Sigmoid colon (tissue), 7 donors: ENCODE data around the gene ABI3BP. TPM values are rescaled to one million over a fixed set of nuclear protein-coding genes. Genes with fewer than 3 reads are reported as not detected.

Experiments
- DNase-seq: peaks from one replicate; pipeline ENCODE4 v3.0.0-alpha.2; 2019
- H3K27ac ChIP-seq, 4 donors: fragments of 200-600 bp; sonication (generic); one replicate each; pipeline ENCODE4 v1.5.1; 2016 to 2019; ENCODE audit warnings: mild to moderate bottlenecking in 1 of 4
- H3K27me3 ChIP-seq, 3 donors: fragments of 200-600 bp; sonication (generic); one replicate each; pipeline ENCODE4 v1.5.1; 2019; ENCODE audit warnings: mild to moderate bottlenecking in 1 of 3
- H3K36me3 ChIP-seq, 4 donors: fragments of 200-600 bp; sonication (generic); one replicate each; pipeline ENCODE4 v1.5.1; 2016 to 2019
- H3K4me1 ChIP-seq, 4 donors: fragments of 200-600 bp; sonication (generic); one replicate each; pipeline ENCODE4 v1.5.1; 2017 to 2019
- H3K4me3 ChIP-seq, 4 donors: fragments of 200-600 bp; sonication (generic); one replicate each; pipeline ENCODE4 v1.5.1; 2017 to 2019; ENCODE audit warnings: mild to moderate bottlenecking in 2 of 4, moderate library complexity in 1 of 4
- H3K9me3 ChIP-seq, 4 donors: fragments of 200-600 bp in 3 of 4; sonication (generic) in 3 of 4; one replicate each; pipeline versions ENCODE4 v1.5.1 to v1.6.1; 2013 to 2019
- EP300 ChIP-seq, 4 donors: sonication (generic); formaldehyde crosslinking; IDR thresholded peaks; one replicate each; pipeline ENCODE4 v1.6.1; 2017; ENCODE audit warnings: antibody characterized with exemption in 4 of 4
- POLR2A ChIP-seq, 2 donors: fragments of 450-650 bp; IDR thresholded peaks; one replicate each; pipeline ENCODE4 v1.6.1; 2016; ENCODE audit warnings: antibody characterized with exemption in 2 of 2, mild to moderate bottlenecking in 2 of 2, moderate library complexity in 2 of 2
- POLR2AphosphoS5 ChIP-seq, 4 donors: sonication (generic); formaldehyde crosslinking; IDR thresholded peaks; one replicate each; pipeline ENCODE4 v1.6.1; 2017; ENCODE audit warnings: antibody characterized with exemption in 4 of 4
- WGBS, 2 donors: extraction: QIAGEN DNeasy Blood & Tissue Kit; methylation state at CpG; one replicate each; pipeline ENCODE4 v1.1.7; 2013; 5-methylcytosine and 5-hydroxymethylcytosine counted together
- intact Hi-C: fragments of 100-400 bp; cut with DNase I; formaldehyde crosslinking; loops from one replicate; pipeline ENCODE4 v1.15.1; 2023
- polyA plus RNA-seq, 3 donors: library from polyadenylated mRNA; stranded (reverse); fragments of 200-250 nt; gene quantifications; one replicate each; pipeline ENCODE4 v1.2.3, GENCODE V29; 2013
- total RNA-seq, 4 donors: library from RNA; depleted of rRNA; stranded (reverse); fragments of >200 nt; gene quantifications; one replicate each; pipeline ENCODE4 v1.1.0, GENCODE V29; 2016
- TF ChIP-seq, protein P1 (sequence below), 4 experiments: fragments of 450-650 bp in 3 of 4; fragments of 200-600 bp in 1 of 4; IDR thresholded peaks; one replicate each; pipeline ENCODE4 v1.5.1; 2016 to 2019; ENCODE audit warnings: antibody characterized with exemption in 4 of 4, mild to moderate bottlenecking in 3 of 4, moderate library complexity in 2 of 4
- donor health status: healthy with polysubstance abuse.
- donor health status: Bipolar disorder and iron deficiency.
- donor health status: healthy.

Gene ABI3BP
- total and polyA plus RNA-seq, 7 donors, result 1.2 to 177 (median 30.4) TPM

- no peak overlapping the region for H3K27ac ChIP-seq
- no peaks in the 10 kb centered on the region for H3K9me3 ChIP-seq
- peaks cover 0 to 10% (median 1%) of the 10 kb centered on the region in 4 donors for H3K36me3 ChIP-seq
- intact Hi-C loops, result no loop called here
- DNase-seq, result no peak
- H3K4me3 ChIP-seq, result no peak overlapping the region
- peaks cover 0 to 7% (median 0%) of the 10 kb centered on the region in 4 donors for H3K4me1 ChIP-seq
- H3K27me3 ChIP-seq, result no peaks in the 10 kb centered on the region
- 42 to 63% methylated on average over 3 of the region's 3 CpGs for WGBS, 2 donors
- TF ChIP-seq, protein P1, sequence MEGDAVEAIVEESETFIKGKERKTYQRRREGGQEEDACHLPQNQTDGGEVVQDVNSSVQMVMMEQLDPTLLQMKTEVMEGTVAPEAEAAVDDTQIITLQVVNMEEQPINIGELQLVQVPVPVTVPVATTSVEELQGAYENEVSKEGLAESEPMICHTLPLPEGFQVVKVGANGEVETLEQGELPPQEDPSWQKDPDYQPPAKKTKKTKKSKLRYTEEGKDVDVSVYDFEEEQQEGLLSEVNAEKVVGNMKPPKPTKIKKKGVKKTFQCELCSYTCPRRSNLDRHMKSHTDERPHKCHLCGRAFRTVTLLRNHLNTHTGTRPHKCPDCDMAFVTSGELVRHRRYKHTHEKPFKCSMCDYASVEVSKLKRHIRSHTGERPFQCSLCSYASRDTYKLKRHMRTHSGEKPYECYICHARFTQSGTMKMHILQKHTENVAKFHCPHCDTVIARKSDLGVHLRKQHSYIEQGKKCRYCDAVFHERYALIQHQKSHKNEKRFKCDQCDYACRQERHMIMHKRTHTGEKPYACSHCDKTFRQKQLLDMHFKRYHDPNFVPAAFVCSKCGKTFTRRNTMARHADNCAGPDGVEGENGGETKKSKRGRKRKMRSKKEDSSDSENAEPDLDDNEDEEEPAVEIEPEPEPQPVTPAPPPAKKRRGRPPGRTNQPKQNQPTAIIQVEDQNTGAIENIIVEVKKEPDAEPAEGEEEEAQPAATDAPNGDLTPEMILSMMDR (IDR thresholded peaks at IDR 0.05), result no peak
- TF ChIP-seq POLR2AphosphoS5 (IDR thresholded peaks at IDR 0.05), result no peak
- TF ChIP-seq POLR2A (IDR thresholded peaks at IDR 0.05), result no peak
- no peak for TF ChIP-seq EP300 (IDR thresholded peaks at IDR 0.05)
Measured at GRCh38 chr3:100759159-100759558, 234.1 kb downstream of the ABI3BP start.

- intact Hi-C loops, result no loop called here
- Histone ChIP-seq H3K4me1 (peaks cover 0 to 7% (median 0%) of the 10 kb centered on the region in 4 donors), H3K36me3 (peaks cover 0 to 37% (median 7%) of the 10 kb centered on the region in 4 donors), H3K27me3 (no peaks in the 10 kb centered on the region), H3K9me3 (no peaks in the 10 kb centered on the region), H3K4me3 (no peak overlapping the region), H3K27ac (peak overlapping the region in 3 of 4 donors; percentile 2 to 25 (median 4))
- TF ChIP-seq POLR2AphosphoS5 (IDR thresholded peaks at IDR 0.05) (peak in 1 of 4 donors; percentile 9), POLR2A (IDR thresholded peaks at IDR 0.05) (no peak), EP300 (IDR thresholded peaks at IDR 0.05) (no peak)
- TF ChIP-seq, protein P1 (IDR thresholded peaks at IDR 0.05), result no peak
- WGBS, 2 donors, result 59 to 82% methylated on average over 2 of the region's 2 CpGs
- DNase-seq, result no peak
Measured at GRCh38 chr3:100756441-100756840, 236.8 kb downstream of the ABI3BP start.

DNA sequence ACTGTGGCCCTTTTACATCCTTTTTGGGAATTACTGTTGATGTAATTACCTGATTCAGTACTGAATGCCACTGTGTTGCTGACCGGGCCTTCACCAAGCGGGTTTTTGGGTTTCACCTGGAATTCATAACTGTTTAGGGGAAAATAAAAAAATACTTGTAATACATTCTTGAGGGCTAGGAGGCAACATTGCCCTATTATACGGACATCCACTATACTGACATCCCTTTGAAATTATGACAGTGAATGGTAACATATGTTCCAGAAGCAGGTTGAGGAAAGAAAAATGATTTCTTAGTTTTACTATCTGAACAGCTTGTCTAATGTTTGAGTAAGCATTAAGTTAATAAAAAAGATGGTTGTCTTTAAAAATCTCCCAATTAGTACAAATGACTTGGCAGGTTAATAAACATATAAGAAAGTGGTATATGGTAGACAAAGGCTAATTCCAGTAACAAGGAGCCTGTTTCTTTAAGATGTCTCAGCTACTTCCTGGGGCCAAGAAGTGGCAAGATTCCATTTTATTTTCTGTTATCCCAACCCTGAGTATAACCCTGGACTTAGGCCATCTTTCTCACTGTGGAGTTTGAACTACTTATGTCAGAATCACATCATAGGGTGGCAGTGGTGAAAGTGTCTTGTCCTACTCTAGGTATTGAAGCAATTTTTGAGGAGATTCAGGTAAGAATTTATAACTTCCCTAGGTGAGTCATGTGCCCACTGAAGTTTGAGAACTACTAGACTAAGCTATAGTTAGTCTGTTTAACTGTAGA is 238.5 kb downstream of the ABI3BP start:
- 72 to 75% methylated on average over 3 of the region's 3 CpGs for WGBS, 2 donors
- H3K9me3 ChIP-seq, result no peaks in the 10 kb centered on the region
- intact Hi-C loops, result no loop called here
- H3K36me3 ChIP-seq, result peaks cover 0 to 54% (median 13%) of the 10 kb centered on the region in 4 donors
- no peak for DNase-seq
- no peak overlapping the region for H3K4me3 ChIP-seq
- peaks cover 0 to 7% (median 0%) of the 10 kb centered on the region in 4 donors for H3K4me1 ChIP-seq
- H3K27ac ChIP-seq, result no peak overlapping the region
- TF ChIP-seq EP300 (IDR thresholded peaks at IDR 0.05), result no peak
- TF ChIP-seq POLR2AphosphoS5 (IDR thresholded peaks at IDR 0.05), result no peak
- TF ChIP-seq POLR2A (IDR thresholded peaks at IDR 0.05), result no peak
- TF ChIP-seq, protein P1 (IDR thresholded peaks at IDR 0.05), result no peak
- no peaks in the 10 kb centered on the region for H3K27me3 ChIP-seq

DNA sequence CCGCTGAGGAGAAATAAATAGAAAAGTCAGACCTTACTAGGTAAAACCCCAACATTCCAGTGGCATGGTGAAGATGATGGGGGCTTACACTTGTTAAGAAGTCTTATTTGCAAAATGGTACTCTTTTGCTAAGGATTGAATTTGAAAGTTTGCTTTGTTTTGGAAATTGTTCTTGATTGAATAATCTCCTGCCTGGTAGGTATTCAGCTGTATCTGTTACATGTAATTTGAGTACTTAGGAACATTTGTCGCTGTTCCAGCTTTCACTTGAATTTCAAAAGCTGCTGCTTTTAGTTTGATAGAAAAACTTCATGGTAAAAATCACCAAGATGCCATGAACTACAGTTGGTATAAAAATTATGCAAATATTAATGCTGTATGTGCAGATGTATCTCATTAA is 239.4 kb downstream of the ABI3BP start:
- peaks cover 0 to 7% (median 0%) of the 10 kb centered on the region in 4 donors for H3K4me1 ChIP-seq
- no peak for DNase-seq
- H3K27me3 ChIP-seq, result no peaks in the 10 kb centered on the region
- no peak overlapping the region for H3K4me3 ChIP-seq
- peaks cover 0 to 63% (median 17%) of the 10 kb centered on the region in 4 donors for H3K36me3 ChIP-seq
- intact Hi-C loops, result no loop called here
- H3K9me3 ChIP-seq, result no peaks in the 10 kb centered on the region
- 95 to 97% methylated on average over 2 of the region's 2 CpGs for WGBS, 2 donors
- no peak for TF ChIP-seq POLR2A (IDR thresholded peaks at IDR 0.05)
- TF ChIP-seq EP300 (IDR thresholded peaks at IDR 0.05), result no peak
- TF ChIP-seq, protein P1 (IDR thresholded peaks at IDR 0.05), result no peak
- TF ChIP-seq POLR2AphosphoS5 (IDR thresholded peaks at IDR 0.05), result no peak
- no peak overlapping the region for H3K27ac ChIP-seq
